Subcutaneous adipose tissue (tissue), 4 donors: ENCODE results near the gene P2RX6. TPM values are rescaled to one million over a fixed set of nuclear protein-coding genes. Genes with fewer than 3 reads are reported as not detected.

Source experiments
- CTCF ChIP-seq: fragments of 450-650 bp; IDR thresholded peaks from one replicate; pipeline ENCODE4 v1.5.1; 2016; ENCODE audit warnings: low read depth, mild to moderate bottlenecking, control low read depth, antibody characterized with exemption, moderate library complexity
- total RNA-seq, 4 donors: library from RNA; depleted of rRNA; stranded (reverse); fragments of >200 nt; gene quantifications; one replicate each; pipeline ENCODE4 v1.1.0, GENCODE V29; 2016

The P2RX6 gene
- total RNA-seq, 4 donors from 2014 or later = 0.49 to 3.7 (median 1.2) TPM

- TF ChIP-seq CTCF = no peak
Measured at GRCh38 chr22:20994128-20994901, 20.6 kb upstream of the P2RX6 start.

GRCh38 chr22:20994902-20995241, 20.1 kb upstream of the P2RX6 start:
- no peak for TF ChIP-seq CTCF

- TF ChIP-seq CTCF = no peak
Measured at GRCh38 chr22:20995329-20996030, 19.5 kb upstream of the P2RX6 start.

- TF ChIP-seq CTCF = no peak
Measured at GRCh38 chr22:20996031-20996410, 18.9 kb upstream of the P2RX6 start.

GRCh38 chr22:20996598-20997535, 18.1 kb upstream of the P2RX6 start:
- no peak for TF ChIP-seq CTCF

GRCh38 chr22:20997536-20998257, 17.3 kb upstream of the P2RX6 start:
- TF ChIP-seq CTCF = no peak
